ENCODE results near the gene DNAI1. TPM values are rescaled to one million over a fixed set of nuclear protein-coding genes. Genes with fewer than 3 reads are reported as not detected.
"Not testable (repeated sequence)": the region's sequence is repeated elsewhere in the genome, so short reads cannot be mapped to it uniquely, and the experiment has no call there.

Gene DNAI1
- total and polyA plus RNA-seq, 10 of the 15 experiments (the other 5 are each of a cell fraction or from before 2014, with no cell fraction given) = not detected

GRCh38 chr9:34477541-34477940 is 18.9 kb downstream of the DNAI1 start (continued):
- no peak for TF ChIP-seq RELB (IDR thresholded peaks at IDR 0.05; ENCODE audit: low read depth)
- no peak for TF ChIP-seq BMI1 (IDR thresholded peaks at IDR 0.05; ENCODE audit: borderline replicate concordance)
- TF ChIP-seq SMAD5 (IDR thresholded peaks at IDR 0.05; ENCODE audit: low read depth) = no peak
- TF ChIP-seq RAD51 (IDR thresholded peaks at IDR 0.05) = no peak

- no peak for FAIRE-seq
- no TSS peak for BruUV-seq (replicated peaks)
- no peak overlapping the region for H2AFZ ChIP-seq (ENCODE audit: control insufficient read depth, low read depth, low read length)
- DNase-seq (ENCODE audit: low read depth, low spot score) = no peak
- ChIA-PET RAD21 (ENCODE audit: unreplicated experiment) (no interaction called here), SMC1A (ENCODE audit: uncharacterized antibody, unreplicated experiment) (interaction anchor here (1.2 kb wide), 1 partner anchor 74 kb away, joined by 3 read pairs; no protein-coding TSS in a partner anchor), POLR2A (no interaction called here), CTCF (interaction anchor here (1.6 kb wide), 1 partner anchor 76 kb away, joined by 3 read pairs; no protein-coding TSS in a partner anchor)
- no peak overlapping the region for H3K4me2 ChIP-seq (ENCODE audit: control insufficient read depth, insufficient read depth)
- WGBS (ENCODE audit: insufficient coverage, insufficient replicate concordance, low lambda C conversion rate, missing lambda C conversion rate) = 12% methylated on average over 5 of the region's 5 CpGs
- in situ Hi-C loops (cut with MboI) (no loop called here), intact Hi-C loops (cut with micrococcal nuclease; ENCODE audit: unreplicated experiment) (no loop called here)
- H3K27me3 ChIP-seq (replicated peaks in 1 of 2; ENCODE audit: control insufficient read depth in 2 of 2, insufficient read depth in 2 of 2, low read length in 1 of 2) = peaks cover 0 to 2% of the 10 kb centered on the region in 2 experiments; a peak in 2 of 4 replicates
- no peaks in the 10 kb centered on the region for H3K4me1 ChIP-seq (ENCODE audit: control insufficient read depth, insufficient read depth, low read length)
- H3K27ac ChIP-seq (ENCODE audit: control insufficient read depth, insufficient read depth) = no peak overlapping the region
- no peak overlapping the region for H3K4me3 ChIP-seq
- H3K9ac ChIP-seq (ENCODE audit: control insufficient read depth, insufficient read depth, low read length) = no peak overlapping the region
- no peaks in the 10 kb centered on the region; the same call in 2 of the 3 replicates for H3K9me3 ChIP-seq (replicated peaks; ENCODE audit: control insufficient read depth, insufficient read depth, low read length)
- no peak for TF ChIP-seq SIN3A (IDR thresholded peaks at IDR 0.05; ENCODE audit: low read depth, low read length)
- TF ChIP-seq POLR2AphosphoS5 (IDR thresholded peaks at IDR 0.05; ENCODE audit: low read length) = no peak
- no peaks in the 10 kb centered on the region for H3K36me3 ChIP-seq (ENCODE audit: control insufficient read depth in 2 of 2, insufficient read depth in 2 of 2, low read length in 1 of 2)
- no peaks in the 10 kb centered on the region for H3K79me2 ChIP-seq (ENCODE audit: control insufficient read depth, insufficient read depth, low read length)
- H4K20me1 ChIP-seq (ENCODE audit: control insufficient read depth, insufficient read depth) = no peaks in the 10 kb centered on the region
- ATAC-seq = no peak
Observed at GRCh38 chr9:34479431-34479866, 20.8 kb downstream of the DNAI1 start.

- POLR2A ChIA-PET; BruUV-seq (replicated peaks): not testable (repeated sequence)
Observed at GRCh38 chr9:34481620-34482019, 23.0 kb downstream of the DNAI1 start.

GRCh38 chr9:34482746-34483145 is 24.1 kb downstream of the DNAI1 start:
- H3K9me3 ChIP-seq (replicated peaks; ENCODE audit: control insufficient read depth, insufficient read depth, low read length); H3K36me3 ChIP-seq (ENCODE audit: control insufficient read depth in 2 of 2, insufficient read depth in 2 of 2, low read length in 1 of 2); H3K4me2 ChIP-seq (ENCODE audit: control insufficient read depth, insufficient read depth); ATAC-seq; H2AFZ ChIP-seq (ENCODE audit: control insufficient read depth, low read depth, low read length); BruUV-seq (replicated peaks); in situ Hi-C loops (cut with MboI); H3K9ac ChIP-seq (ENCODE audit: control insufficient read depth, insufficient read depth, low read length); FAIRE-seq; CTCF ChIA-PET; DNase-seq (ENCODE audit: low read depth, low spot score); intact Hi-C loops (cut with micrococcal nuclease; ENCODE audit: unreplicated experiment); H3K27ac ChIP-seq (ENCODE audit: control insufficient read depth, insufficient read depth); SMC1A ChIA-PET (ENCODE audit: uncharacterized antibody, unreplicated experiment); H3K79me2 ChIP-seq (ENCODE audit: control insufficient read depth, insufficient read depth, low read length); H4K20me1 ChIP-seq (ENCODE audit: control insufficient read depth, insufficient read depth); RAD21 ChIA-PET (ENCODE audit: unreplicated experiment); POLR2A ChIA-PET; H3K4me3 ChIP-seq; H3K27me3 ChIP-seq (replicated peaks in 1 of 2; ENCODE audit: control insufficient read depth in 2 of 2, insufficient read depth in 2 of 2, low read length in 1 of 2); H3K4me1 ChIP-seq (ENCODE audit: control insufficient read depth, insufficient read depth, low read length): not testable (repeated sequence)
- WGBS (ENCODE audit: insufficient coverage, insufficient replicate concordance, low lambda C conversion rate, missing lambda C conversion rate) = 90% methylated on average over 20 of the region's 27 CpGs

More at GRCh38 chr9:34481620-34482019, 23.0 kb downstream of the DNAI1 start:
- CTCF ChIA-PET; in situ Hi-C loops (cut with MboI); H3K4me3 ChIP-seq; H3K79me2 ChIP-seq (ENCODE audit: control insufficient read depth, insufficient read depth, low read length); RAD21 ChIA-PET (ENCODE audit: unreplicated experiment); H3K36me3 ChIP-seq (ENCODE audit: control insufficient read depth in 2 of 2, insufficient read depth in 2 of 2, low read length in 1 of 2); intact Hi-C loops (cut with micrococcal nuclease; ENCODE audit: unreplicated experiment); H3K4me1 ChIP-seq (ENCODE audit: control insufficient read depth, insufficient read depth, low read length); FAIRE-seq; H4K20me1 ChIP-seq (ENCODE audit: control insufficient read depth, insufficient read depth); H3K4me2 ChIP-seq (ENCODE audit: control insufficient read depth, insufficient read depth); SMC1A ChIA-PET (ENCODE audit: uncharacterized antibody, unreplicated experiment); ATAC-seq; H3K27me3 ChIP-seq (replicated peaks in 1 of 2; ENCODE audit: control insufficient read depth in 2 of 2, insufficient read depth in 2 of 2, low read length in 1 of 2); H3K9me3 ChIP-seq (replicated peaks; ENCODE audit: control insufficient read depth, insufficient read depth, low read length); DNase-seq (ENCODE audit: low read depth, low spot score); H2AFZ ChIP-seq (ENCODE audit: control insufficient read depth, low read depth, low read length); H3K9ac ChIP-seq (ENCODE audit: control insufficient read depth, insufficient read depth, low read length); H3K27ac ChIP-seq (ENCODE audit: control insufficient read depth, insufficient read depth): not testable (repeated sequence)
- WGBS (ENCODE audit: insufficient coverage, insufficient replicate concordance, low lambda C conversion rate, missing lambda C conversion rate) = 50% methylated on average over 11 of the region's 13 CpGs

Data from GM12878 (cell line).